B cell (primary cell): Measurements from ENCODE around the gene RMND1. TPM values are rescaled to one million over a fixed set of nuclear protein-coding genes. Genes with fewer than 3 reads are reported as not detected.

Source experiments
- ATAC-seq: fragments of 200-7000 bp; cut with Tn5 transposase; one replicate; pipeline ENCODE4 v1.10.0; 2021; ENCODE audit warnings: low read depth, mild to moderate bottlenecking, moderate number of reproducible peaks, moderate library complexity
- CTCF ChIA-PET: fragments of 350-600 bp; sonication (Branson Sonifier 250); formaldehyde crosslinking; loops from one replicate; lab custom pipeline; 2021; ENCODE audit warnings: antibody characterized with exemption, inconsistent platforms; lab: Charles Lee
- POLR2A ChIA-PET: fragments of 350-600 bp; sonication (Branson Sonifier 250); formaldehyde crosslinking; loops from one replicate; lab custom pipeline; 2021; ENCODE audit warnings: antibody characterized with exemption; lab: Charles Lee
- DNase-seq: peaks from one replicate; pipeline ENCODE4 v3.0.0; 2013
- H2AFZ ChIP-seq: 2 replicates; pipeline ENCODE4 v1.6.1; 2012; ENCODE audit warnings: mild to moderate bottlenecking, low read depth, low read length; ENCODE audit not compliant: insufficient read depth, poor library complexity, severe bottlenecking
- H3K27ac ChIP-seq, 2 donors: 1 replicate in 1 of 2; 2 replicates in 1 of 2; pipeline ENCODE4 v1.5.1; 2012 to 2013; ENCODE audit warnings: low read length in 2 of 2, mild to moderate bottlenecking in 2 of 2, moderate library complexity in 1 of 2
- H3K27me3 ChIP-seq, 4 experiments: fragments of 200-600 bp in 1 of 4; sonication (generic) in 1 of 4; replicated peaks in 1 of 4; 1 replicate in 2 of 4; 2 replicates in 2 of 4; pipeline versions ENCODE4 v1.6.1 to v1.7.0; 2013 to 2016; ENCODE audit warnings: low read length in 3 of 4, mild to moderate bottlenecking in 2 of 4, mixed read lengths in 1 of 4, moderate library complexity in 1 of 4; ENCODE audit not compliant: insufficient read depth in 4 of 4, control insufficient read depth in 3 of 4; ENCODE audit errors: control extremely low read depth in 1 of 4
- H3K36me3 ChIP-seq, 2 experiments: replicated peaks in 1 of 2; 1 replicate in 1 of 2; 2 replicates in 1 of 2; pipeline versions ENCODE4 v1.6.1 to v1.7.1; 2013; ENCODE audit warnings: low read length in 1 of 2; ENCODE audit not compliant: insufficient read depth in 2 of 2, control insufficient read depth in 1 of 2; ENCODE audit errors: control extremely low read depth in 1 of 2, extremely low read depth in 1 of 2
- H3K4me1 ChIP-seq, 2 donors: fragments of 200-600 bp in 1 of 2; sonication (generic) in 1 of 2; 1 replicate in 1 of 2; 2 replicates in 1 of 2; pipeline versions ENCODE4 v1.5.1 to v1.6.1; 2013 to 2017; ENCODE audit warnings: low read length in 2 of 2; ENCODE audit not compliant: control insufficient read depth in 2 of 2, insufficient read depth in 2 of 2
- H3K4me2 ChIP-seq: replicated peaks from 2 replicates; pipeline ENCODE3; 2012; ENCODE audit warnings: mild to moderate bottlenecking, low read depth, low read length; ENCODE audit not compliant: poor library complexity, severe bottlenecking
- H3K4me3 ChIP-seq, 5 experiments: fragments of 200-600 bp in 1 of 5; sonication (generic) in 1 of 5; 1 replicate in 3 of 5; 2 replicates in 2 of 5; pipeline versions ENCODE4 v1.5.1 to v1.7.0; 2011 to 2016; ENCODE audit warnings: low read length in 4 of 5, mild to moderate bottlenecking in 4 of 5, low read depth in 2 of 5, control low read depth in 1 of 5, moderate library complexity in 1 of 5; ENCODE audit not compliant: insufficient read depth in 1 of 5; ENCODE audit errors: control extremely low read depth in 1 of 5, extremely low read depth in 1 of 5
- H3K79me2 ChIP-seq: fragments of 200-600 bp; sonication (generic); one replicate; pipeline ENCODE4 v1.6.0; 2016; ENCODE audit warnings: low read length; ENCODE audit not compliant: control insufficient read depth, insufficient read depth
- H3K9ac ChIP-seq: fragments of 200-600 bp; sonication (generic); 2 replicates; pipeline ENCODE4 v1.6.1; 2017; ENCODE audit warnings: mild to moderate bottlenecking, low read length, moderate library complexity
- H3K9me3 ChIP-seq, 3 donors: one replicate each; pipeline versions ENCODE4 v1.6.1 to v1.7.1; 2013; ENCODE audit warnings: low read length in 2 of 3; ENCODE audit not compliant: control insufficient read depth in 2 of 3, insufficient read depth in 1 of 3; ENCODE audit errors: control extremely low read depth in 1 of 3
- H4K20me1 ChIP-seq: 2 replicates; pipeline ENCODE4 v1.6.0; 2012; ENCODE audit warnings: mild to moderate bottlenecking, low read length; ENCODE audit not compliant: insufficient read depth, control insufficient read depth, poor library complexity, severe bottlenecking
- H3K27ac Mint-ChIP-seq: one replicate; pipeline ENCODE4 v1.8.0; 2021; ENCODE audit warnings: mixed read lengths
- H3K27me3 Mint-ChIP-seq: one replicate; pipeline ENCODE4 v1.8.0; 2021; ENCODE audit warnings: mixed read lengths
- H3K4me1 Mint-ChIP-seq: one replicate; pipeline ENCODE4 v1.8.0; 2021; ENCODE audit warnings: mixed read lengths
- H3K4me3 Mint-ChIP-seq: one replicate; pipeline ENCODE4 v1.8.0; 2021; ENCODE audit warnings: mixed read lengths
- H3K9me3 Mint-ChIP-seq: one replicate; pipeline ENCODE4 v1.8.0; 2022; ENCODE audit warnings: mixed read lengths; ENCODE audit not compliant: insufficient read depth
- EZH2 ChIP-seq: IDR thresholded peaks from 2 replicates; pipeline ENCODE4 v1.6.1; 2012; ENCODE audit warnings: borderline replicate concordance, low read depth, mild to moderate bottlenecking, moderate library complexity, low read length; ENCODE audit not compliant: insufficient read depth, poor library complexity, severe bottlenecking
- WGBS: methylation state at CpG from one replicate; pipeline ENCODE4 v1.1.5; 2013; ENCODE audit warnings: missing lambda C conversion rate; ENCODE audit not compliant: insufficient coverage; 5-methylcytosine and 5-hydroxymethylcytosine counted together
- intact Hi-C: fragments of 100-400 bp; cut with micrococcal nuclease; formaldehyde crosslinking; loops from one replicate; pipeline ENCODE4 v1.10.0; 2022
- polyA plus RNA-seq: library from polyadenylated mRNA; depleted of rRNA; stranded (reverse); fragments of >200 nt; gene quantifications from 2 replicates; pipeline ENCODE4 v1.2.3, GENCODE V29; 2012
- total RNA-seq, 2 donors: library from RNA; stranded (reverse); fragments of 120-200 nt in 1 of 2; gene quantifications; 1 replicate in 1 of 2; 2 replicates in 1 of 2; pipeline versions ENCODE4 v1.2.3 to v1.2.4, GENCODE V29; 2013 to 2022
- TF ChIP-seq, protein P1 (sequence below): fragments of 200-600 bp; IDR thresholded peaks from one replicate; pipeline ENCODE4 v1.8.0; 2022; ENCODE audit warnings: antibody characterized with exemption, mild to moderate bottlenecking

RMND1 gene
- total and polyA plus RNA-seq, 2 donors (not counting 1 experiment from before 2014, with no cell fraction given): 4.3 to 15.7 TPM

DNA sequence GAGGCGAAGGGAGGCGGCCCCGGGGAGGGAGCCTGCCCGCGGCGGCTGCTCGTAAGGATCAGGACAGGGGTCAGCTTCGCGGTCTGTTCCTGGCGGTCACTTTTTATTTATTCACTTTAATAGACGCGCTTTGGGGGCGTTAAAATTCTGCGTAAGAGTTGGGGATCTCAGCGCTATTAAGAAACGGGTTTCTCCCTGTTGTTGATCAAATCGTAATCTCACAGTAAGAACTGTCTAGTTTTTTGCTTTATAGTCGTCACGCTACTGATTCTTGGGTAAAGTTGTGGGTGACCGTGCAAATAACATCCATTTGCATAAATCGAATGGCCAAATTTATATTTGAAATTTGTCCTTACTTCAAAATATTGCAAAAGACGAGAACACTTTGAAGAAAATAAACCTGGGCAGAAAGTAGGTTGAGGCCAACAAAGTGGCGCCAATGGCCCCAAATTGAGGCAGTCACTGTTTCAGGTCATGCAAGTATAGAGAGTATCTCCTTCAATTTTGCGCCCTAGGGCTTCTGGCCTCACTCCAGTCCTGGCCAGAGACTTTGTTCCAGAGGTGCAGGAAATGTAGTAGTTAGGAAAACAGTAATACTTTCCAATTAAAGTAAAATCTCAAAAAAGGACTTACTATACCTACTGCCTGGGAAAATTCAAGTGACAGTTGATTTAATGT, 963 bp upstream of the RMND1 start:
- peaks cover 32% of the 10 kb centered on the region for H3K4me1 Mint-ChIP-seq

More for the DNA sequence above, 963 bp upstream of the RMND1 start:
- ATAC-seq (no peak), DNase-seq (no peak)
- CTCF ChIA-PET: interaction anchor here (0.7 to 3.3 kb wide), 6 partner anchors 11 to 63 kb away, joined by 3 to 11 read pairs (median 4); no protein-coding TSS in a partner anchor
- peak overlapping the region; percentile 97 for H3K4me3 Mint-ChIP-seq
- H3K27me3 ChIP-seq: no peaks in the 10 kb centered on the region
- H3K36me3 ChIP-seq: no peaks in the 10 kb centered on the region
- H3K4me2 ChIP-seq: peak overlapping the region; percentile 80
- H4K20me1 ChIP-seq: no peaks in the 10 kb centered on the region
- peaks cover 49% of the 10 kb centered on the region for H3K79me2 ChIP-seq
- intact Hi-C loops: loop anchor here (1.0 to 10.0 kb wide), 3 partner anchors 63 to 1708 kb away; partner anchors contain the start of genes NUP43 and PCMT1
- H3K27ac ChIP-seq: peak overlapping the region; percentile 64 to 88
- TF ChIP-seq EZH2: no peak
- TF ChIP-seq, protein P1, sequence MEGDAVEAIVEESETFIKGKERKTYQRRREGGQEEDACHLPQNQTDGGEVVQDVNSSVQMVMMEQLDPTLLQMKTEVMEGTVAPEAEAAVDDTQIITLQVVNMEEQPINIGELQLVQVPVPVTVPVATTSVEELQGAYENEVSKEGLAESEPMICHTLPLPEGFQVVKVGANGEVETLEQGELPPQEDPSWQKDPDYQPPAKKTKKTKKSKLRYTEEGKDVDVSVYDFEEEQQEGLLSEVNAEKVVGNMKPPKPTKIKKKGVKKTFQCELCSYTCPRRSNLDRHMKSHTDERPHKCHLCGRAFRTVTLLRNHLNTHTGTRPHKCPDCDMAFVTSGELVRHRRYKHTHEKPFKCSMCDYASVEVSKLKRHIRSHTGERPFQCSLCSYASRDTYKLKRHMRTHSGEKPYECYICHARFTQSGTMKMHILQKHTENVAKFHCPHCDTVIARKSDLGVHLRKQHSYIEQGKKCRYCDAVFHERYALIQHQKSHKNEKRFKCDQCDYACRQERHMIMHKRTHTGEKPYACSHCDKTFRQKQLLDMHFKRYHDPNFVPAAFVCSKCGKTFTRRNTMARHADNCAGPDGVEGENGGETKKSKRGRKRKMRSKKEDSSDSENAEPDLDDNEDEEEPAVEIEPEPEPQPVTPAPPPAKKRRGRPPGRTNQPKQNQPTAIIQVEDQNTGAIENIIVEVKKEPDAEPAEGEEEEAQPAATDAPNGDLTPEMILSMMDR: no peak
- H3K9me3 ChIP-seq: no peaks in the 10 kb centered on the region
- H3K9me3 Mint-ChIP-seq: no peaks in the 10 kb centered on the region
- H3K27me3 Mint-ChIP-seq: no peaks in the 10 kb centered on the region
- peak overlapping the region; percentile 88 for H3K27ac Mint-ChIP-seq
- H3K9ac ChIP-seq: peak overlapping the region; percentile 84
- H2AFZ ChIP-seq: peak overlapping the region; percentile 96
- POLR2A ChIA-PET: interaction anchor here (0.7 to 2.1 kb wide), 2 partner anchors 63 to 1530 kb away, joined by 3 to 16 read pairs; partner anchors contain the start of gene FBXO5
- H3K4me1 ChIP-seq: peaks cover 18 to 20% of the 10 kb centered on the region in 2 donors
- WGBS: 7% methylated on average over 16 of the region's 24 CpGs
- H3K4me3 ChIP-seq: peak overlapping the region; percentile 74 to 94 (median 88)
